Stimulated activated effector memory CD8-positive, alpha-beta T cell treated with anti-CD3 and anti-CD28 coated beads, Interleukin-12 subunit alpha, Interleukin-12 subunit beta, amount 100 ng/mL, for 72 hours (primary cell): ENCODE data around the gene TSPAN9.
A peak's percentile ranks its signal among the peaks of the same experiment; 100 is the strongest.
"Not testable (repeated sequence)": the region's sequence is repeated elsewhere in the genome, so short reads cannot be mapped to it uniquely, and the experiment has no call there.

Experiments
- ATAC-seq: fragments of 150-1000 bp; cut with Tn5 transposase; 2 replicates; pipeline ENCODE4 v1.10.0; 2021
- DNase-seq, 2 donors: peaks; one replicate each; pipeline ENCODE4 v3.0.0; 2021 to 2022; ENCODE audit warnings: low spot score in 2 of 2
- H3K27ac Mint-ChIP-seq: one replicate; pipeline ENCODE4 v1.8.0; 2022; ENCODE audit warnings: mild to moderate bottlenecking, mixed read lengths
- H3K36me3 Mint-ChIP-seq: one replicate; pipeline ENCODE4 v1.8.0; 2022; ENCODE audit warnings: mild to moderate bottlenecking, mixed read lengths
- H3K4me1 Mint-ChIP-seq: one replicate; pipeline ENCODE4 v1.8.0; 2022; ENCODE audit warnings: mixed read lengths
- H3K4me3 Mint-ChIP-seq: one replicate; pipeline ENCODE4 v1.8.0; 2022; ENCODE audit warnings: mild to moderate bottlenecking, mixed read lengths
- H3K9me3 Mint-ChIP-seq: one replicate; pipeline ENCODE4 v1.8.0; 2022; ENCODE audit warnings: mixed read lengths

The TSPAN9 gene

GRCh38 chr12:3055704-3056467, 21.3 kb upstream of the TSPAN9 start:
- no peaks in the 10 kb centered on the region for H3K9me3 Mint-ChIP-seq
- H3K4me3 Mint-ChIP-seq: no peak overlapping the region
- no peak overlapping the region for H3K27ac Mint-ChIP-seq
- DNase-seq (no peak), ATAC-seq (no peak)
- no peaks in the 10 kb centered on the region for H3K36me3 Mint-ChIP-seq
- peaks cover 4% of the 10 kb centered on the region for H3K4me1 Mint-ChIP-seq

GRCh38 chr12:3061059-3061458, 16.1 kb upstream of the TSPAN9 start:
- ATAC-seq (no peak), DNase-seq (no peak)
- H3K4me3 Mint-ChIP-seq: no peak overlapping the region
- H3K4me1 Mint-ChIP-seq: peaks cover 11% of the 10 kb centered on the region
- no peaks in the 10 kb centered on the region for H3K9me3 Mint-ChIP-seq
- no peak overlapping the region for H3K27ac Mint-ChIP-seq
- H3K36me3 Mint-ChIP-seq: no peaks in the 10 kb centered on the region

GRCh38 chr12:3061501-3062215, 15.5 kb upstream of the TSPAN9 start:
- Mint-ChIP-seq H3K4me1 (peaks cover 11% of the 10 kb centered on the region), H3K36me3 (no peaks in the 10 kb centered on the region), H3K9me3 (no peaks in the 10 kb centered on the region), H3K4me3 (no peak overlapping the region), H3K27ac (no peak overlapping the region)
- ATAC-seq (no peak), DNase-seq (no peak)

- ATAC-seq (no peak), DNase-seq (no peak)
- Mint-ChIP-seq H3K4me1 (peaks cover 11% of the 10 kb centered on the region), H3K9me3 (no peaks in the 10 kb centered on the region), H3K4me3 (no peak overlapping the region), H3K36me3 (no peaks in the 10 kb centered on the region), H3K27ac (no peak overlapping the region)
Observed at GRCh38 chr12:3065300-3065699, 11.9 kb upstream of the TSPAN9 start.

- H3K36me3 Mint-ChIP-seq, H3K4me3 Mint-ChIP-seq, DNase-seq, H3K27ac Mint-ChIP-seq, H3K4me1 Mint-ChIP-seq, ATAC-seq, H3K9me3 Mint-ChIP-seq: not testable (repeated sequence)
Observed at GRCh38 chr12:3065846-3066245, 11.3 kb upstream of the TSPAN9 start.

GRCh38 chr12:3069714-3070113, 7.5 kb upstream of the TSPAN9 start:
- no peak overlapping the region for H3K27ac Mint-ChIP-seq
- no peak overlapping the region for H3K4me3 Mint-ChIP-seq
- H3K36me3 Mint-ChIP-seq: no peaks in the 10 kb centered on the region
- no peak for DNase-seq
- ATAC-seq: no peak
- H3K4me1 Mint-ChIP-seq: no peaks in the 10 kb centered on the region
- H3K9me3 Mint-ChIP-seq: no peaks in the 10 kb centered on the region

- Mint-ChIP-seq H3K36me3 (no peaks in the 10 kb centered on the region), H3K4me3 (no peak overlapping the region), H3K27ac (no peak overlapping the region), H3K9me3 (no peaks in the 10 kb centered on the region), H3K4me1 (no peaks in the 10 kb centered on the region)
- ATAC-seq: no peak
- no peak for DNase-seq
Observed at GRCh38 chr12:3071107-3071506, 6.1 kb upstream of the TSPAN9 start.

GRCh38 chr12:3071710-3072109, 5.5 kb upstream of the TSPAN9 start:
- Mint-ChIP-seq H3K4me1 (no peaks in the 10 kb centered on the region), H3K27ac (no peak overlapping the region)
- ATAC-seq: no peak

GRCh38 chr12:3073438-3074250, 3.5 kb upstream of the TSPAN9 start:
- DNase-seq: peak; percentile 88 to 90
- Mint-ChIP-seq H3K4me3 (no peak overlapping the region), H3K4me1 (peaks cover 6% of the 10 kb centered on the region), H3K9me3 (no peaks in the 10 kb centered on the region), H3K27ac (no peak overlapping the region), H3K36me3 (no peaks in the 10 kb centered on the region)
- peak; percentile 69 for ATAC-seq

More at GRCh38 chr12:3071710-3072109, 5.5 kb upstream of the TSPAN9 start:
- no peak for DNase-seq
- no peaks in the 10 kb centered on the region for H3K36me3 Mint-ChIP-seq
- no peaks in the 10 kb centered on the region for H3K9me3 Mint-ChIP-seq
- no peak overlapping the region for H3K4me3 Mint-ChIP-seq

GRCh38 chr12:3075315-3075714, 1.9 kb upstream of the TSPAN9 start:
- DNase-seq: no peak
- Mint-ChIP-seq H3K36me3 (no peaks in the 10 kb centered on the region), H3K27ac (no peak overlapping the region), H3K9me3 (no peaks in the 10 kb centered on the region), H3K4me1 (peaks cover 6% of the 10 kb centered on the region), H3K4me3 (peak overlapping the region; percentile 77)
- no peak for ATAC-seq

GRCh38 chr12:3077572-3078081, 448 bp downstream of the TSPAN9 start:
- H3K4me1 Mint-ChIP-seq: peaks cover 6% of the 10 kb centered on the region
- ATAC-seq (peak; percentile 12), DNase-seq (peak in 1 of 2 donors; percentile 50)
- H3K36me3 Mint-ChIP-seq: no peaks in the 10 kb centered on the region
- H3K27ac Mint-ChIP-seq: no peak overlapping the region
- H3K4me3 Mint-ChIP-seq: peak overlapping the region; percentile 77
- H3K9me3 Mint-ChIP-seq: no peaks in the 10 kb centered on the region

GRCh38 chr12:3078086-3078820, 1.1 kb downstream of the TSPAN9 start:
- H3K36me3 Mint-ChIP-seq: no peaks in the 10 kb centered on the region
- DNase-seq (no peak), ATAC-seq (no peak)
- no peak overlapping the region for H3K27ac Mint-ChIP-seq
- H3K9me3 Mint-ChIP-seq: no peaks in the 10 kb centered on the region
- H3K4me1 Mint-ChIP-seq: peaks cover 6% of the 10 kb centered on the region
- H3K4me3 Mint-ChIP-seq: peak overlapping the region; percentile 77

GRCh38 chr12:3081091-3081490, 3.9 kb downstream of the TSPAN9 start:
- H3K27ac Mint-ChIP-seq: no peak overlapping the region
- no peaks in the 10 kb centered on the region for H3K36me3 Mint-ChIP-seq
- no peaks in the 10 kb centered on the region for H3K9me3 Mint-ChIP-seq
- no peak overlapping the region for H3K4me3 Mint-ChIP-seq
- ATAC-seq (no peak), DNase-seq (no peak)
- peaks cover 6% of the 10 kb centered on the region for H3K4me1 Mint-ChIP-seq

GRCh38 chr12:3081886-3082285, 4.7 kb downstream of the TSPAN9 start:
- Mint-ChIP-seq H3K36me3 (no peaks in the 10 kb centered on the region), H3K27ac (peak overlapping the region; percentile 9), H3K4me1 (peaks cover 6% of the 10 kb centered on the region), H3K4me3 (no peak overlapping the region), H3K9me3 (no peaks in the 10 kb centered on the region)
- DNase-seq (no peak), ATAC-seq (no peak)
